Common myeloid progenitor, CD34-positive (primary cell): ENCODE results near the gene SMAP2.
"Not testable (repeated sequence)": the region's sequence is repeated elsewhere in the genome, so short reads cannot be mapped to it uniquely, and the experiment has no call there.

Experiments used
- CTCF ChIA-PET: fragments of 350-600 bp; sonication (Branson Sonifier 250); formaldehyde crosslinking; loops from one replicate; lab custom pipeline; 2021; ENCODE audit warnings: antibody characterized with exemption; lab: Charles Lee
- POLR2A ChIA-PET: fragments of 350-600 bp; sonication (Branson Sonifier 250); formaldehyde crosslinking; loops from one replicate; lab custom pipeline; 2021; ENCODE audit warnings: antibody characterized with exemption; lab: Charles Lee
- DNase-seq, 3 donors: peaks; one replicate each; pipeline versions ENCODE4 v3.0.0 to v3.0.0-alpha.2; 2013
- H3K27ac ChIP-seq, 2 experiments: 1 replicate in 1 of 2; 2 replicates in 1 of 2; pipeline ENCODE4 v1.7.0; 2013; ENCODE audit warnings: inconsistent platforms in 2 of 2, low read length in 2 of 2, mild to moderate bottlenecking in 2 of 2, low read depth in 1 of 2, moderate library complexity in 1 of 2; ENCODE audit not compliant: severe bottlenecking in 2 of 2, insufficient read depth in 1 of 2, poor library complexity in 1 of 2
- H3K27me3 ChIP-seq, 5 experiments: replicated peaks in 2 of 5; 1 replicate in 3 of 5; 2 replicates in 2 of 5; pipeline versions ENCODE4 v1.6.1 to v1.7.0; 2013; ENCODE audit warnings: low read length in 4 of 5, mild to moderate bottlenecking in 2 of 5, moderate library complexity in 2 of 5, inconsistent platforms in 1 of 5; ENCODE audit not compliant: insufficient read depth in 5 of 5, control insufficient read depth in 4 of 5
- H3K36me3 ChIP-seq, 4 experiments: 1 replicate in 2 of 4; 2 replicates in 2 of 4; pipeline versions ENCODE4 v1.6.1 to v1.7.0; 2013; ENCODE audit warnings: low read length in 3 of 4, control low read depth in 1 of 4, mild to moderate bottlenecking in 1 of 4; ENCODE audit not compliant: control insufficient read depth in 4 of 4, insufficient read depth in 4 of 4
- H3K4me1 ChIP-seq, 4 experiments: 1 replicate in 3 of 4; 2 replicates in 1 of 4; pipeline versions ENCODE4 v1.6.1 to v1.7.1; 2013; ENCODE audit warnings: low read length in 3 of 4, mild to moderate bottlenecking in 3 of 4, control low read depth in 1 of 4, inconsistent platforms in 1 of 4, moderate library complexity in 1 of 4; ENCODE audit not compliant: control insufficient read depth in 4 of 4, insufficient read depth in 4 of 4; ENCODE audit errors: control extremely low read depth in 1 of 4
- H3K4me3 ChIP-seq, 7 experiments: 1 replicate in 4 of 7; 2 replicates in 3 of 7; pipeline versions ENCODE4 v1.5.1 to v1.7.0; 2013; ENCODE audit warnings: mild to moderate bottlenecking in 7 of 7, low read length in 6 of 7, moderate library complexity in 6 of 7, inconsistent platforms in 2 of 7, low read depth in 2 of 7, control low read depth in 1 of 7; ENCODE audit not compliant: insufficient read depth in 4 of 7, control insufficient read depth in 1 of 7; ENCODE audit errors: extremely low read depth in 1 of 7
- H3K9me3 ChIP-seq, 5 experiments: 1 replicate in 4 of 5; 2 replicates in 1 of 5; pipeline versions ENCODE4 v1.6.1 to v1.7.1; 2013; ENCODE audit warnings: low read length in 4 of 5, mild to moderate bottlenecking in 2 of 5, inconsistent platforms in 1 of 5, low read depth in 1 of 5, moderate library complexity in 1 of 5; ENCODE audit not compliant: control insufficient read depth in 4 of 5, insufficient read depth in 2 of 5; ENCODE audit errors: control extremely low read depth in 1 of 5
- WGBS: methylation state at CpG from one replicate; pipeline ENCODE4 v1.1.5; 2013; ENCODE audit not compliant: insufficient coverage; 5-methylcytosine and 5-hydroxymethylcytosine counted together

The SMAP2 gene

GRCh38 chr1:40341491-40342380, 31.8 kb upstream of the SMAP2 start:
- POLR2A ChIA-PET: interaction anchor here (0.6 to 0.7 kb wide), 3 partner anchors 42 to 260 kb away, joined by 3 to 10 read pairs (median 6); no protein-coding TSS in a partner anchor
- H3K27ac ChIP-seq: no peak overlapping the region
- 84% methylated on average over 4 of the region's 6 CpGs for WGBS
- no peaks in the 10 kb centered on the region for H3K27me3 ChIP-seq
- no peaks in the 10 kb centered on the region for H3K36me3 ChIP-seq
- H3K9me3 ChIP-seq: peaks cover 0 to 4% (median 0%) of the 10 kb centered on the region in 5 experiments
- CTCF ChIA-PET: interaction anchor here (0.9 to 1.5 kb wide), 7 partner anchors 10 to 263 kb away, joined by 3 to 8 read pairs (median 3); no protein-coding TSS in a partner anchor
- DNase-seq: peak in 2 of 3 donors; percentile 30 to 44
- peaks cover 0 to 21% (median 8%) of the 10 kb centered on the region in 4 experiments for H3K4me1 ChIP-seq
- no peak overlapping the region for H3K4me3 ChIP-seq

- H3K27ac ChIP-seq: not testable (repeated sequence)
- 100% methylated on average over 2 of the region's 3 CpGs for WGBS
These were observed 31.2 kb upstream of the SMAP2 start for GRCh38 chr1:40342381-40342717.

GRCh38 chr1:40344597-40344996, 28.9 kb upstream of the SMAP2 start:
- H3K4me1 ChIP-seq: peaks cover 0 to 12% (median 5%) of the 10 kb centered on the region in 4 experiments
- H3K9me3 ChIP-seq: peaks cover 0 to 4% (median 0%) of the 10 kb centered on the region in 5 experiments
- H3K27me3 ChIP-seq: no peaks in the 10 kb centered on the region
- 35% methylated on average over 6 of the region's 6 CpGs for WGBS
- CTCF ChIA-PET: interaction anchor here (0.7 to 1.7 kb wide), 3 partner anchors 10 to 56 kb away, joined by 3 to 7 read pairs (median 3); no protein-coding TSS in a partner anchor
- H3K4me3 ChIP-seq: no peak overlapping the region
- DNase-seq: peak; percentile 14 to 66 (median 58)
- POLR2A ChIA-PET: no interaction called here
- H3K27ac ChIP-seq: no peak overlapping the region
- H3K36me3 ChIP-seq: no peaks in the 10 kb centered on the region

More at GRCh38 chr1:40342381-40342717, 31.2 kb upstream of the SMAP2 start:
- H3K4me3 ChIP-seq, POLR2A ChIA-PET, H3K36me3 ChIP-seq, H3K9me3 ChIP-seq, H3K27me3 ChIP-seq, DNase-seq: not testable (repeated sequence)
- H3K4me1 ChIP-seq: peaks cover 0 to 21% (median 8%) of the 10 kb centered on the region in 4 experiments
- CTCF ChIA-PET: interaction anchor here (1.3 to 1.5 kb wide), 3 partner anchors 27 to 264 kb away, joined by 5 to 8 read pairs (median 5); no protein-coding TSS in a partner anchor

- H3K4me3 ChIP-seq: no peak overlapping the region
- CTCF ChIA-PET: interaction anchor here (2.1 kb wide), 1 partner anchor 12 kb away, joined by 8 read pairs; no protein-coding TSS in a partner anchor
These were observed 23.1 kb upstream of the SMAP2 start for GRCh38 chr1:40350391-40350790.

GRCh38 chr1:40351124-40351523, 22.4 kb upstream of the SMAP2 start:
- CTCF ChIA-PET: no interaction called here

More at GRCh38 chr1:40350391-40350790, 23.1 kb upstream of the SMAP2 start:
- Histone ChIP-seq H3K9me3 (no peaks in the 10 kb centered on the region), H3K4me1 (no peaks in the 10 kb centered on the region), H3K27ac (no peak overlapping the region), H3K36me3 (no peaks in the 10 kb centered on the region), H3K27me3 (no peaks in the 10 kb centered on the region)
- WGBS: 82% methylated on average over 2 of the region's 2 CpGs
- DNase-seq: no peak
- POLR2A ChIA-PET: no interaction called here

GRCh38 chr1:40352126-40352525, 21.4 kb upstream of the SMAP2 start:
- Histone ChIP-seq H3K27me3 (no peaks in the 10 kb centered on the region), H3K4me3 (no peak overlapping the region), H3K27ac (no peak overlapping the region), H3K4me1 (no peaks in the 10 kb centered on the region), H3K9me3 (no peaks in the 10 kb centered on the region), H3K36me3 (no peaks in the 10 kb centered on the region)
- 75% methylated on average over 1 of the region's 3 CpGs for WGBS
- ChIA-PET CTCF (interaction anchor here (0.7 kb wide), 1 partner anchor 11 kb away, joined by 3 read pairs; no protein-coding TSS in a partner anchor), POLR2A (no interaction called here)
- DNase-seq: no peak

More at GRCh38 chr1:40351124-40351523, 22.4 kb upstream of the SMAP2 start:
- Histone ChIP-seq H3K4me3 (no peak overlapping the region), H3K9me3 (no peaks in the 10 kb centered on the region), H3K4me1 (no peaks in the 10 kb centered on the region), H3K36me3 (no peaks in the 10 kb centered on the region), H3K27me3 (no peaks in the 10 kb centered on the region), H3K27ac (no peak overlapping the region)
- WGBS: no CpG with 5 or more reads among the region's 2 CpGs
- DNase-seq: no peak
- POLR2A ChIA-PET: no interaction called here

- H3K4me3 ChIP-seq: no peak overlapping the region
- H3K4me1 ChIP-seq: no peaks in the 10 kb centered on the region
- H3K9me3 ChIP-seq: peaks cover 0 to 6% (median under 1%) of the 10 kb centered on the region in 5 experiments
- ChIA-PET POLR2A (no interaction called here), CTCF (no interaction called here)
- H3K27ac ChIP-seq: no peak overlapping the region
- 100% methylated on average over 1 of the region's 3 CpGs for WGBS
- no peak for DNase-seq
- H3K27me3 ChIP-seq: no peaks in the 10 kb centered on the region
- no peaks in the 10 kb centered on the region for H3K36me3 ChIP-seq
These were observed 20.4 kb upstream of the SMAP2 start for GRCh38 chr1:40353082-40353481.
